GM18502 (cell line): Measurements from ENCODE around the gene PACS2.
"Not testable (repeated sequence)": the region's sequence is repeated elsewhere in the genome, so short reads cannot be mapped to it uniquely, and the experiment has no call there.

ENCODE experiments used
- ATAC-seq: cut with Tn5 transposase; IDR thresholded peaks from one replicate; pipeline ENCODE4 v1.9.1; 2021; ENCODE audit warnings: mild to moderate bottlenecking; ENCODE audit not compliant: unreplicated experiment, poor library complexity

The PACS2 gene

DNA sequence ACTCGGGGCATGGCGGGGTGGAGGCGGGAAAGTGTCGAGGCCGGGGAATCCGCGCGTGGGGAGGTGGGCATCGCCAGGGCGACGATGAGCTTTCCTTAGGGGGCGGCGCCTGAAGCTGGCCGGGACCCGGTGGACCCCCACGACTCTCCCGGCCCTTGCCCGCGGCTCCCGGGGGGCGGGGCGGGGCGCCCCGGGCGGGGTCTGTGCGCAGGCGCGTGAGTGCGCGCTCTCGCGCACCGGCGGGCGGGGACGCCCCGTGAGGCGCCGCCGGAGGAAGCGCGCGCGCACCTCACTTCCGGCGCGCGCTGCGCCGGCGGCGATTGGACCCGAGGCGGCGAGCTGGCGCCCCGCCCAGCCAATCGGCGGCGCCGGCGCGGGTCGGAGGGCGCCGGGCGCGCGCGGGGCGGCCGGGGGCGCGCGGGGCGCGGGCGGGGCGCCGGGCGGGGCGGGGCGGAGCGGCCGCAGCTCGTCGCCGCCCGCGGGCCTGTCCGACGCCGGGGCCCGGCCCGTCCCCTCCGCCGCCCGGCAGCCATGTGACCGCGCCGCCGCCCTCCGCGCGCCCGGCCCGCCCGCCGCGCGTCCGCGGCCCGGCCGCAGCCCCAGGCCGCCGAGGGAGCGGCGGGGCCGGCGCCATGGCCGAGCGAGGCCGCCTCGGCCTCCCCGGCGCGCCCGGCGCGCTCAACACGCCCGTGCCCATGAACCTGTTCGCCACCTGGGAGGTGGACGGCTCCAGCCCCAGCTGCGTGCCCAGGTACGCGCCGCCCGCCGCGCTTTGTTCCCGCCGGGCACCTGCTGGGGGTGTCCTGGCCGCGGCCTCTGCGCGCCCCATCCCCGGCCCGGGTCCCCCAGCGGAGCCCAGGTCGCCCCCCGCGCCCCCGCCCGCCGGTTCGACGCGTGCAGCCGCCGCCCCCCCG, at the start of gene PACS2:
PACS2 (plus strand) TSS at position 462 of the 914 bp plus-strand sequence; CDS start at position 633, 171 bp downstream.
- peak; percentile 68 for ATAC-seq

DNA sequence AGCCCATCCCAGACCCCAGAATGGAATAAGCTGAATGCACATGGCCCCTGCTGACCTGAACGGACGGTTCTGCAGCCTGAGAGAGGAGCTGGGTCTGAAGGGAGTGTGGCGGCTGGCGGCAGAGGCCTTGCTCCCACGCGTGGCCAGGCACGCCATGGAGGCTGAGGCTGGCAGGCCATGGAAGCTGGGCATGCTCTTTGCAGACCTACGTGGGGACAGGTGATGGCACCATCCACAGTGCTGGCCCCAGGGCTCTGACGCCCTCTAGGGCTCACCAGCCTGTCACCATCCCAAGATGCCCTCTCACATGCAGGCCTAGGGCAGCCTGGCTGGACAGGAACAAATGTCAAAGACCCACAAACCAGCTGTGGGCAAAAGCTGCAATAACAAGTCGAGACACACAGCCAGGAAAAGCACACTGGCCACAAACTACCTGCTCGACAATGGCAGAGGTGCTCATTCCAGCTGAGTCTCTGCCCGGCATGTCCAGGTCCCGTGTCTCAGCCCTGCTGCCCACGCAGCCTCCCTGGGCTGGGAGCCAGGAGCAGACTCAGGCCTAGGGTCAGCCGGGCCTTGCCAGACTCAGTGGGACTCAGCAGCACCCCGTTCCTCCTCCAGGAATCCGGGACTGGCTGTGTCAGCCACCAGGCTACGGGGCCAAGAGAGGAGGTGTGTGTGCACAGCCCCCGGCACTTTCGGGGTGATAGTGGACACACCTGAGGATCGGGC, 46.6 kb upstream of the PACS2 start:
- no peak for ATAC-seq

DNA sequence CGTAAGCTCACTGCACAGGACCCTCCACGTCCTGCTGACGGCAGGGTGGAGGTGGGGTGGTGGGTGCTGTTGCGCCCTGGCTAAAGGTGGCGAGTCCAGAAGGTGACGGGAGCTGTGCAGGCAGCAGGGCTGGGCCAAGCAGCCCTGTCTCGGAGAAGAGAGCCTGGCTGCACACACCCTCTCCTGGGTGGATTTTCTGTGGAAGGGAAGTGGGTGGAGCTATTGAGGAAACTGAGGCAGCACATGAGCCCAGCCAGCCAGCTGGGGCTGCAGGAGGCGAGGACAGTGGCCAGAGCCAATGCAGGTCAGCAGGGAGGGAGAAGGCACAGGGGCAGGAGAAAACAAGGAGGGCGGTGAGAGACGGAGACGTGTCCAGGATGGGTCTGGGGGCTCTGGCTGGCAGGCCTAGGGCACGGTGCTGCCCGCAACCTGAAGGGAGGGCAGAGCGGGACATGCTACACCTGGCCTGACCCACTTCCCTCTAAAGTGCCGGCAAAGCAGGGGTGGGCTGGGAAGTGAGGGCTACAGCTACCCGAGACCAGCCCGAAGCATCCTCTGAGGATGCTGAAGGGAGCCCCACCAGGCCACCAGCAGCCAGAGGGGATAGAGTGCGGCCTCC, 45.7 kb upstream of the PACS2 start:
- no peak for ATAC-seq

DNA sequence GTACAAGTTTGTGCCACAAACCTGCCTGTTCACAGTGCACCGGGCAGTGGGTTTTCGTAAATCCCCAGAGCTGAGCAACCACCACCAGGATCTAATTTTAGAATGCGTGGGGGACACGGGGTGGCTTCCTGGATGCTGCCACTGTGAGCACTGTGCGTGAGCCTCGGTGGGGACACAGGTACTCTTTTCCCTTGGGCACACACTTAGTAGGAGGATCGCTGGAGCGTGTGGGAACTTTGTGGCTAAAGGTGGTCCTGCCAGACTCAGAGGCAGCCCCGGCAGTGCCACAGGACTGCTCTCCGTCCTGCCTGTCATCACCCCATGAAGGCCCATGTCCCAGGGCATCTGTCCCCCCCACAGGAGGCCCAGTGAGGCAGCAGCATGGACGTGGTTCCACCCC, 45.1 kb upstream of the PACS2 start:
- ATAC-seq: no peak

DNA sequence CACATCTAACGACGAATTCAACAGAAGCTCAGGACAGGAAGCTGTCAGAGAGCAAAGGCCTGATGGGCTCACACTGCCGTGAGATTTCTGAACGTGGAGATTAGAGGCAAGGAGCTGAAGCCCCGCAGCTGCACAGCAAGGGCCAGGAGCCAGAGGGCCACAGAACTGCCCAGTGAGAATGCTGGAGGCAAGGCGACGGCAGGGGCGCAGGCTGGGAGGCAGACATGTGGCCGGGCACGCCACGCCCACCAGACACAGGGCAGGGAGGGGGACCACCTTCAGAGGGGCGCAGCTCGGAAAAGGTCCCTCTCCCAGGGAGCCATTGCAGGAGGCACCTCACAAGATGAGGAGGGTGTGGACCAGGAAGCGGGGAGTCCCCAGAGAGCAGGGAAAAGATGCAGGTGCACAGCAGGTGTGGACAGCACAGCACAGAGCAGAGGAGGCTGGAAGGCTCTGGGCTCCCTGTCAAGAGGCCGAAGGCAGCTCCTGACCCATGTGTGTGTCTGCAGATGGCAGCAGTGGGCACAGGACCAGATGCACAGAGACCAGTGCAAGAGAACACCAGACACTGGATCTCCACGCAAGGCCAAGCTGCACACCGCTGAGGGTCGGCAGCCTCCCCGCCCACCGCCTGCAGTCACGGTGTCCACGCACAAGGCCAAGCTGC, 43.2 kb upstream of the PACS2 start:
- ATAC-seq: no peak

DNA sequence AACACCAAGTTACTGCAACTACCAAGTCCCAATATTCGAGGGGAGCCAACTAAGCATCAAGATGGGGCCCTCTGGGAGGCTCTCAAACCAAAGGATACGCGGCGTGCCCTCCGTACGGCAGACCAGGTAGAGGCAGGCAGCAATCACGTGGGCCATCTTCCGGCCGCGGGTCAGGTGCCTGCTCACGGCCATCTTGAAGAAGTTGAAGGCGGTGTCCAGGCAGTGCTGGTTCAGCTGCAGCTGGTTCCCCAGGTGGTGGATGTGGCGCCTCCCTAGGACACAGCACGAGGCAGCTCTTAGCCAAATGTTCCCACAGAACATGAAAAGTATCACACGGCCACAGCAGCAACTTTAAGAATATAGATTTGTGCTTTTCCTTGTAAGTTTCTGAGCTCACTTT, 41.9 kb upstream of the PACS2 start:
- no peak for ATAC-seq

DNA sequence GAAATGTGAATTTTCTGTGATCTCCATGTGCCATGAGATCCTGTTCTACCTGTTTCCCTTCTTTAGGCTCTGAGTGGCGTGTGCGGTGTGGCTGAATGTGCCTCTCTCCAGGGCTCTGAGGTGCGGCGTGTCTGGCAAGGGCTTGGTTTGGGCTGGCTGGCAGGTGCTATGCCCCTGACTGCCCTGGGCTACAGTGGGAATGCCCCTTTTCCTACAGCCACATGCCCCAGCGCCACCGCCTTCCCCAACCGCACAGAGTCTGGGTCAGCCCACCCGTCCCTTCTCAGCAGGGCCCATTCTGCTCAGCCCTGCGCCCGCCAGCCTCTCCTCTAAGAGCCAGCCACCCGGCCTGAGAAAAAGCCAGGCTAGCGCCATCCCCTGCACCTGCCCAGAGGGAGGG, 41.5 kb upstream of the PACS2 start:
- no peak for ATAC-seq

DNA sequence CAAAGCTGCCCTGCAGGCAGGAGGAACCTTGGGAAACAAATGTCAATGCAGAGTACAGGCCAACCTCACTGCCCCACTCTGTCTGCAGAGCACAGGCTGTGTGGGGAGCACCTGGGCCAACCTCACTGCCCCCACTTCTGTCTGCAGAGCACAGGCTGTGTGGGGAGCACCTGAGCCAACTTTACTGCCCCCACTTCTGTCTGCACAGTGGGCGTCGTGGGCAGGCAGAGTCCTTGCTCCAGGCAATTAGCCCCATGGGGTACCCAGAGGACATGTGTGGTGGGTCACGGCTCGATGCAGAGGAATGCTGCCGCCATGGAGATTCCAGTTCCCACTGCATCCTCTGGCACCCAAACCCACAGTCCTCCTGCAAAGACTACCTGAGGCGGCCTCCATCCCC, 39.9 kb upstream of the PACS2 start:
- ATAC-seq: no peak

DNA sequence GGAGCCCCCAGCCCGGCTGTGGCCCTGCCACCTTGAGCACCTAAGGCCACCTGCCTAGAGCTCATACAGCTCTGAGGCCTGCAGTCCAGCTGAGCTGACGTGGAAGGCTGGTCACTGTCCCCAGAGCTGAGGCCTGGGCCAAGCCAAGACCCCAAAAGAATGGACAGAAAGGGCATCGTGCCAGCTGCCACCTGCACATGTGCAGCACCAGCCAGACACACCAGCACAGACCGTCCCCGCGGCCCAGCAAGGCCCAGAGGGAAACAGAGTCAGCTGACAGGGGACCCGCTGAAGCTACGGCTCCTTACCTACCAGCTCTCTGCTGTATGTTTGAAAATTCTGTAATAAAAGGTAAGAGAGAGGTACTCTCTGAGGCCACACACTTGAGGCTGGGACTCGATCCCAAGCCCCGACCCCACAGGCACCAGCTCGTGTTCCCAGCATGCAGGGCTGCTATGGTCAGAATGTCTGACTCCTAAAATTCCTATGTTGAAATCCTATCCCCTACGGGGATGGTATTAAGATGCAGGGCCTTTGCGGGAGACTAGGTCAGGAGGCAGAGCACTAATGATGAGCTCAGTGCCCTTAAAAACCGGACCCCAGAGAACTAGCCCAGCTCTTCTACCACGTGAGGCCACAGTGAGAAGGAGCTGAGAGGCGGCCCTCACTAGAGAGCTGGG, 39.1 kb upstream of the PACS2 start:
- ATAC-seq: no peak

DNA sequence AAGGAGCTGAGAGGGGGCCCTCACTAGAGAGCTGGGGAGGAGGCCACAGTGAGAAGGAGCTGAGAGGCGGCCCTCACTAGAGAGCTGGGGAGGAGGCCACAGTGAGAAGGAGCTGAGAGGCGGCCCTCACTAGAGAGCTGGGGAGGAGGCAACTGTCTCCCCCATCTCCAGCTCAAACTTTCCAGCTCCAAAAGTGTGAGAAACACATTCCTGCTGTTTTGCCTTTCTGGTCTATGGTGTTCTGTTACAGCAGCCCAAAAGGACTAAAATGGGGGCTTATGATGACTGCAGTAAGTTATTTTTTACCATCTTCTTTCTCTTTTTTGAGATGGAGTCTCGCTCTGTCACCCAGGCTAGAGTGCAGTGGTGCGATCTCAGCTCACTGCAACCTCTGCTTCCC, 37.1 kb upstream of the PACS2 start:
- ATAC-seq: not testable (repeated sequence)

DNA sequence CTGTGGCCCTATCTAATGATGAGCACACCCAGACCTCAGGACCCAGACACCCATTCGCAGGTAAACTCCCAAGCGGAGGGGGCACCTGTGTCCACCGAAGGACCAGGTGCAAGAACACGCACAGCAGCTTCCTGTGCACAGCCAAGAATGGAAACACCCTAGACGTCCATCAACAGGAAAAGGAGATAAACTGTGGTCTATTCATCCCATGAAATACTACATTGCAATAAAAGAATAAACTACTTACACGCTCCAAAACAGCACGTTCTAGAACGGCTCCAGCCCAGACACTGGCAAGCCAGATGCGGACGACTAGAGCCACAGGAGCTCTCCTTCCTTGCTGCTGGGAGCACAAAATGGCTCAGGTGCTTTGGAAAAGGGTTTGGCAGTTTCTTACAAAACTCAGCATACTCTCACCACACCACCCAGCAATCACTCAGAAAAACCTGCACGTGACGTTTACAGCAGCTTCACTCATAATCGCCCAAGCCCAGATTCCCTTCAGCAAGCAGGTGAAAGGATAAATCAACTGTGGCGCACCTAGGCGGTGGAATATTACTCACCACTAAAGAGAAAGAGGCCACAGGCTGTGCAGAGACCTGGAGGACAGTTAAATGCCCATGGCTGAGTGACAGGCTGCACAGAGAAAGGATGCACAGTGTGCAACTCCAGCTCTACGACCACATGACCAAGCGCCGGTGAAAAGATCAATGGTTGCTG, 34.7 kb upstream of the PACS2 start:
- no peak for ATAC-seq

DNA sequence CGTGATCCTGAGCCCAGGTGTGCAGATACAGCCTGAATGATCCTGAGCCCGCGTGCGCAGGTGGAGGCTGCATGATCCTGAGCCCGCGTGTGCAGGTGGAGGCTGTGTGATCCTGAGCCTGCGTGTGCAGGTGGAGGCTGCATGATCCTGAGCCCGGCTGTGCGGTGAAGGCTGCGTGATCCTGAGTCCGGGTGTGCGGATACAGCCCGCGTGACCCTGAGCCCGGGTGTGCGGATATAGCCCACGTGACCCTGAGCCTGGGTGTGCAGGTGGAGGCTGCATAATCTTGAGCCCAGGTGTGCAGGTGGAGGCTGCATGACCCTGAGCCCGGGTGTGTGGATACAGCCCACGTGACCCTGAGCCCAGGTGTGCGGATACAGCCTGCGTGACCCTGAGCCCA, 34.0 kb upstream of the PACS2 start:
- ATAC-seq: no peak

DNA sequence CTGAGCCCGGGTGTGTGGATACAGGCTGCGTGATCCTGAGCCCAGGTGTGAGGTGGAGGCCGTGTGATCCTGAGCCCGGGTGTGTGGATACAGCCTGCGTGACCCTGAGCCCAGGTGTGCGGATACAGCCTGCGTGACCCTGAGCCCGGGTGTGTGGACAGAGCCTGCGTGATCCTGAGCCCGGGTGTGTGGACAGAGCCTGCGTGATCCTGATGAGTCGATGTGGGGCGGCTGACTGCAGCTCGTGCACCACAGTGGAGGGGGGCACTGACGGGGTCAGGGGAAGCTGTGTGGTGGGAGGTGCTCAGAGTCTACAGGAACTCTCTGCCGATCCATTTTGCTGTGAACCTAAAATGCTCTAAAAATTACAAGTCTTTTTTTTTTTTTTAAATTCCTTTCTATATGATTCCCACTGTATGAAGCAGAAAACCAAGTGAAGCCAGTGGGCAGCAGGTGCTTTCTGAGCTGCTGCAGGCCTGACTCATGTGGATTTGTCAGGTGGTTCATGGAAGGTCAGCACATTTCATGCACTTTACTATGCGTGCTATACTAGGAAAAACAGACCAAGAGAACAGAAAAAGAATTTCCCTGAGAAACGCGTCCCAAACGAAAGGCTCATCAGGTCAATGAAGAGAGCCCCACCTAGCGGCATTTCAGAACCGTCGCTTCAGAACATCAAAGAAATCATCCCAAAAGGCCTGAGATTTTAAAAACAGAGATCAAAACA, 33.0 kb upstream of the PACS2 start:
- ATAC-seq: no peak

DNA sequence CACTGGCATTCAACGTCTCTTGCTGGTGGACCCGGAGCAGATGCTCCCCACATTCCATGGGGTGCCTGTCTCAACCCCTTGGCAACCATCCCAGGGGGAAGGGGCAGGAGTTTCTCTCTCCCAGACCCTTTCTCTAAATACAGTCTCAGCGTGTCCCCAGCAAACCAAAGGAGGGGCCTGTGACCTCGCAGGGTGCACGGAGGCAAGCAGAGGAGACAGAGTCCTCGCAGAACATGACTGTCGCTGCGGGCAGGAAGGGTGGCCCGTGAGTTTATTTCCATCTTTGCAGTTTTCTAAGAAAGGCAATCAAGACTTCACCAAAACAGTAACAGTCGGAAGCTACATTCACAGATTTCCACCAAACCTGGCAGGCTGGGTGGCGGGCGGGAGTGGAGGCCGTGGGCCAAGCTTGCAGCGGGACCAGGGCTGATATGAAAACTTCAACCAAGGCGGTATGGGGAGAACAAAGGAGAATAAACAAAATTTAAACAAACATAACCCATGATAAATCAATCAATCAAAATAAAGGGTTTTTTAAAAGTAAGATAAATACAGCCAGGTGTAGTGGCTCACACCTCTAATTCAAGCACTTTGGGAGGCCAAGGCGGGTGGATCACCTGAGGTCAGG, 32.3 kb upstream of the PACS2 start:
- no peak for ATAC-seq

DNA sequence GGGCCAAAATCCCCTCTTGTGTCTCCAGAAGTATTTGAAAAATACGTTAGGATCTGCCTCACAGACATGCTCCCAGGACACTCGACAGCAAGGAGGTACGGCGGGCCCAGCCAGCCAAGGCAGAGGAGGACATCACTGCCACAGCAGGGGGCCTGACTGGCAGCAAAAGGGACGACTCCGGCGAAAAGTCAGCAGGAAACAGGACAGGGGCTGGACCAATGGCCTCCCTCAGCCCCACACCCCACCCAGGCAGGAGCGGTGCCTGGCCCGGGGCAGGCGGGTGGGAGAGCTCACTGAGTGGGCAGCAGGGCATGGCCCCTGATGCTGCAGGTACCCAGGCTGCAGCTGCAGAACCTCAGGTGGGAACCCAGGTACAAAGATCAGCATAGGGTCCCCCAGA, 31.5 kb upstream of the PACS2 start:
- ATAC-seq: no peak

DNA sequence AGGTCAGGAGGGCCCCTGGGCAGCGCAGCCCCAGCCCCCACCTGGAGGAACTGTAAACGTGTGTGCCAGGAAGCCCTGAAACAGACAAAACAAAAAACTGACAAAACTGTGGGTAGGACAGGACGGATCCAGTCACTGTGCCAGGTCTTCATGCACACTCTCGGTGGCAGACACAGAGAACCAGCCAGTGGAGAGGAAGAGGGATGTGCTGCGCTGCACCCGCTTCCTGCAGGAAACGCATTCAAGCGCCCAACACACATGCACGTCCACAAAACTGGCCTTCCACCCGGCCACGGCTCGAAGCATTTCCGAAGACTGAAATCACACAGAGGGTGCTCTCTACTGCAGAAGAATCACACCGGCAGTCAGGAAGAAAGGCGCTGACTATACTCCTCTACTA, 30.6 kb upstream of the PACS2 start:
- ATAC-seq: no peak

DNA sequence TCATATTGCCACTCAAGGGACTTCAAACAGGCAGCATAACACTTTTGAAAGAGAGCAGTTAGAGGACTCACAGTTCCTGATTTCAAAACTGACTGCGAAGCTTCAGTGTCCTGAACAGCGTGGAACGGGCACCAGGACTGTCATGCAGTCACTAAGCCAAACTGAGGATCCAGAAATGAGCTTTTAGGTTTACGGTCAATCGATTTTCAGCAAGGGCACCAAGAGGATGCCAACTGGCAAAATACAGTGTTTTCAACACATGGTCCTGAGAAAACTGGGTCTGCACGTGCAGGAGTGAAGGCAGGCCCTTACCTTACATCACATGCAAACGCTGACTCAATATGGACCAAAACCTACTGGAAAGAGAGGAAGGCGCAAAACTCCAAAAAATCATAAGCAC, 29.4 kb upstream of the PACS2 start:
- no peak for ATAC-seq

DNA sequence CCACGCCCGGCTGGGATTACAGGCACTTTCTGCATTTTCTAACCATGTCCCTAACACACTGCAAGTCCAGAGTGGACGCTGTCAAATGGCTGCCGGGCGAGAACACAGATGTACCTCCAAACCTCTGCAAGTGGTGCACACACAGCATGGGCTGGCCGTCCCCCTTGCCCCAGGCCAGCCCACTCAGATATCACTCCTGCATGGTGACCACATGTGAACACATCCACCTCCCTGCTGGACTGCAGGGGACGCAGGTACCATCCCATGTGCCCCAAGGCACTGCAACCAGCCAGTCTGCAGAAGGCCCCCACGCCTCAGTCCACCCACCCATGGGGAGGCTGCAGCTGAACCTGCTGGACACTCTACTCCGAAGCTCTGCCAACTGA, 27.8 kb upstream of the PACS2 start:
- no peak for ATAC-seq
